IMR-90 (cell line): Measurements from ENCODE around the gene SLC25A22. TPM values are rescaled to one million over a fixed set of nuclear protein-coding genes. Genes with fewer than 3 reads are reported as not detected.

Experiments used
- ATAC-seq: fragments of 200-7000 bp; cut with Tn5 transposase; 2 replicates; pipeline ENCODE4 v1.9.1; 2020; ENCODE audit warnings: low read depth, mild to moderate bottlenecking, moderate library complexity
- BruUV-seq: library from RNA; stranded (reverse); fragments of 400-500 nt; replicated peaks from 2 replicates; lab custom pipeline; 2021; lab: Mats Ljungman, UMichigan
- CTCF ChIA-PET: fragments of 300-600 bp; formaldehyde crosslinking; extraction: SDS; loops from one replicate; lab custom pipeline; 2021; ENCODE audit warnings: antibody characterized with exemption; lab: Yijun Ruan, JAX
- POLR2A ChIA-PET: fragments of 300-600 bp; sonication (Branson Sonifier 250); formaldehyde crosslinking; loops from one replicate; lab custom pipeline; 2022; ENCODE audit warnings: antibody characterized with exemption; ENCODE audit not compliant: unreplicated experiment; lab: Charles Lee
- DNase-seq: peaks from one replicate; pipeline ENCODE4 v3.0.0; 2013
- H2AFZ ChIP-seq: replicated peaks from 2 replicates; pipeline ENCODE3; 2013; ENCODE audit warnings: low read length, mild to moderate bottlenecking; ENCODE audit not compliant: poor library complexity
- H2AK5ac ChIP-seq: 2 replicates; pipeline ENCODE4 v1.6.1; 2013; ENCODE audit warnings: low read depth, low read length, inconsistent platforms
- H2AK9ac ChIP-seq: replicated peaks from 2 replicates; pipeline ENCODE3; 2013; ENCODE audit warnings: mild to moderate bottlenecking, low read depth, low read length, moderate library complexity; ENCODE audit not compliant: poor library complexity
- H2BK120ac ChIP-seq: 2 replicates; pipeline ENCODE4 v1.6.1; 2013; ENCODE audit warnings: low read depth, low read length, inconsistent platforms
- H2BK15ac ChIP-seq: 3 replicates; pipeline ENCODE4 v1.6.1; 2013; ENCODE audit warnings: low read depth, low read length, inconsistent platforms
- H2BK20ac ChIP-seq: 2 replicates; pipeline ENCODE4 v1.6.1; 2013; ENCODE audit warnings: low read depth, mild to moderate bottlenecking, inconsistent platforms, low read length, moderate library complexity
- H2BK5ac ChIP-seq: 2 replicates; pipeline ENCODE4 v1.6.1; 2013; ENCODE audit warnings: mild to moderate bottlenecking, low read depth, low read length, inconsistent platforms; ENCODE audit not compliant: poor library complexity, severe bottlenecking
- H3K14ac ChIP-seq: replicated peaks from 2 replicates; pipeline ENCODE4 v1.6.1; 2013; ENCODE audit warnings: low read depth, low read length, inconsistent platforms
- H3K18ac ChIP-seq: 2 replicates; pipeline ENCODE4 v1.6.1; 2013; ENCODE audit warnings: low read depth, low read length, control low read depth
- H3K23ac ChIP-seq: 2 replicates; pipeline ENCODE4 v1.6.1; 2013; ENCODE audit warnings: low read depth, low read length, inconsistent platforms
- H3K27ac ChIP-seq: 2 replicates; pipeline ENCODE4 v1.5.1; 2013; ENCODE audit warnings: mild to moderate bottlenecking, control low read depth, low read length; ENCODE audit not compliant: insufficient read depth
- H3K27me3 ChIP-seq: 2 replicates; pipeline ENCODE4 v1.6.1; 2013; ENCODE audit warnings: low read length; ENCODE audit not compliant: control insufficient read depth, insufficient read depth
- H3K36me3 ChIP-seq: 2 replicates; pipeline ENCODE4 v1.6.1; 2013; ENCODE audit warnings: low read length, mixed read lengths; ENCODE audit not compliant: control insufficient read depth, insufficient read depth
- H3K4ac ChIP-seq: 2 replicates; pipeline ENCODE4 v1.6.1; 2013; ENCODE audit warnings: low read depth, low read length, inconsistent platforms
- H3K4me1 ChIP-seq: 2 replicates; pipeline ENCODE4 v1.6.1; 2013; ENCODE audit warnings: low read length, mixed read lengths; ENCODE audit not compliant: control insufficient read depth, insufficient read depth
- H3K4me2 ChIP-seq: 2 replicates; pipeline ENCODE4 v1.6.1; 2013; ENCODE audit warnings: low read depth, mild to moderate bottlenecking, control low read depth, low read length, moderate library complexity
- H3K4me3 ChIP-seq: 2 replicates; pipeline ENCODE4 v1.5.1; 2013; ENCODE audit warnings: low read depth, mild to moderate bottlenecking, control low read depth, low read length, moderate library complexity; ENCODE audit not compliant: insufficient read depth
- H3K56ac ChIP-seq: 2 replicates; pipeline ENCODE4 v1.6.1; 2013; ENCODE audit warnings: low read length, inconsistent platforms; ENCODE audit not compliant: insufficient read depth; ENCODE audit errors: extremely low read depth
- H3K79me1 ChIP-seq, 2 experiments: 2 replicates each; pipeline ENCODE4 v1.6.1; 2013; ENCODE audit warnings: low read length in 2 of 2, inconsistent platforms in 1 of 2, low read depth in 1 of 2
- H3K9ac ChIP-seq: 2 replicates; pipeline ENCODE4 v1.6.1; 2013; ENCODE audit warnings: low read depth, low read length, control low read depth
- H3K9me1 ChIP-seq: 2 replicates; pipeline ENCODE4 v1.6.1; 2013; ENCODE audit warnings: low read length, inconsistent platforms; ENCODE audit not compliant: insufficient read depth
- H3K9me3 ChIP-seq: 2 replicates; pipeline ENCODE4 v1.6.1; 2013; ENCODE audit warnings: low read length; ENCODE audit not compliant: control insufficient read depth, insufficient read depth
- H4K20me1 ChIP-seq: 2 replicates; pipeline ENCODE4 v1.6.1; 2013; ENCODE audit warnings: low read length, inconsistent platforms; ENCODE audit not compliant: insufficient read depth
- H4K5ac ChIP-seq: 2 replicates; pipeline ENCODE4 v1.6.1; 2013; ENCODE audit warnings: mild to moderate bottlenecking, low read depth, low read length, control low read depth
- H4K8ac ChIP-seq, 2 experiments: 2 replicates each; pipeline ENCODE4 v1.6.1; 2013; ENCODE audit warnings: low read depth in 2 of 2, low read length in 2 of 2, control low read depth in 1 of 2, inconsistent platforms in 1 of 2
- H4K91ac ChIP-seq: 2 replicates; pipeline ENCODE4 v1.6.1; 2013; ENCODE audit warnings: low read depth, low read length, inconsistent platforms; ENCODE audit not compliant: insufficient read depth
- BHLHE40 ChIP-seq: fragments of 150-350 bp; IDR thresholded peaks from 2 replicates; pipeline ENCODE4 v1.6.1; 2016; ENCODE audit warnings: mild to moderate bottlenecking, low read depth, low read length
- CEBPB ChIP-seq: IDR thresholded peaks from 2 replicates; pipeline ENCODE4 v1.6.1; 2012; ENCODE audit warnings: low read depth, low read length, improper control_type of control experiment
- CHD1 ChIP-seq: IDR thresholded peaks from 2 replicates; pipeline ENCODE4 v1.6.1; 2012; ENCODE audit warnings: low read depth, low read length, improper control_type of control experiment
- MAFK ChIP-seq: IDR thresholded peaks from 2 replicates; pipeline ENCODE4 v1.6.1; 2012; ENCODE audit warnings: low read depth, low read length, improper control_type of control experiment
- MAZ ChIP-seq: IDR thresholded peaks from 2 replicates; pipeline ENCODE4 v1.6.1; 2012; ENCODE audit warnings: low read depth, mild to moderate bottlenecking, low read length, improper control_type of control experiment, moderate library complexity, borderline replicate concordance
- MXI1 ChIP-seq: IDR thresholded peaks from 2 replicates; pipeline ENCODE4 v1.6.1; 2012; ENCODE audit warnings: low read depth, mild to moderate bottlenecking, low read length, moderate library complexity, borderline replicate concordance
- NFE2L2 ChIP-seq: fragments of 150-350 bp; IDR thresholded peaks from 2 replicates; pipeline ENCODE4 v1.6.1; 2016; ENCODE audit warnings: low read depth, mild to moderate bottlenecking, low read length
- POLR2A ChIP-seq: IDR thresholded peaks from 2 replicates; pipeline ENCODE4 v1.6.1; 2012; ENCODE audit warnings: mild to moderate bottlenecking, low read depth, low read length
- RAD21 ChIP-seq: IDR thresholded peaks from 2 replicates; pipeline ENCODE4 v1.6.1; 2012; ENCODE audit warnings: low read length, improper control_type of control experiment
- RCOR1 ChIP-seq: IDR thresholded peaks from 2 replicates; pipeline ENCODE4 v1.6.1; 2012; ENCODE audit warnings: mild to moderate bottlenecking, low read length, improper control_type of control experiment; ENCODE audit not compliant: insufficient replicate concordance
- RFX5 ChIP-seq: IDR thresholded peaks from 2 replicates; pipeline ENCODE4 v1.8.0; 2012; ENCODE audit warnings: low read depth, mild to moderate bottlenecking, low read length, moderate library complexity
- SMC3 ChIP-seq: fragments of 150-350 bp; IDR thresholded peaks from 2 replicates; pipeline ENCODE4 v1.6.1; 2016; ENCODE audit warnings: low read depth, mild to moderate bottlenecking, antibody characterized with exemption, low read length, moderate library complexity
- WGBS, 2 experiments: methylation state at CpG; one replicate each; pipeline versions ENCODE4 v1.1.5 to v1.1.7; 2013; ENCODE audit warnings: missing lambda C conversion rate in 2 of 2; ENCODE audit not compliant: insufficient read length in 1 of 2; ENCODE audit errors: extremely low coverage in 2 of 2; 5-methylcytosine and 5-hydroxymethylcytosine counted together
- dilution Hi-C: fragments of 300-500 bp; cut with HindIII; formaldehyde crosslinking; loops from one replicate; pipeline ENCODE4 v1.14.3; 2018; ENCODE audit warnings: low sequenced_read_pairs; ENCODE audit not compliant: unreplicated experiment
- in situ Hi-C: fragments of 300-500 bp; cut with MboI; formaldehyde crosslinking; loops from 3 replicates; pipeline ENCODE4 v1.14.3; 2019; ENCODE audit warnings: low sequenced_read_pairs, inconsistent platforms, mixed read lengths
- intact Hi-C: fragments of 100-400 bp; cut with micrococcal nuclease; formaldehyde crosslinking; loops from 2 replicates; pipeline ENCODE4 v1.10.0; 2022
- polyA plus RNA-seq, 3 experiments: library from polyadenylated mRNA; depleted of rRNA; stranded (reverse); fragments of >200 nt; gene quantifications; 2 replicates each; pipeline ENCODE4 v1.2.3, GENCODE V29; 2012; ENCODE audit warnings: low replicate concordance in 1 of 3
- total RNA-seq: library from RNA; depleted of rRNA; stranded (reverse); fragments of >200 nt; gene quantifications from 2 replicates; pipeline ENCODE4 v1.2.3, GENCODE V29; 2012
- TF ChIP-seq, protein P1 (sequence below): fragments of 150-350 bp; IDR thresholded peaks from 2 replicates; pipeline ENCODE4 v1.6.1; 2017; ENCODE audit warnings: mild to moderate bottlenecking, antibody characterized with exemption, low read length, low read depth
- TF ChIP-seq, protein P2 (sequence below): conservative IDR thresholded peaks from 2 replicates; pipeline ENCODE4 v1.5.1; 2012; ENCODE audit warnings: mild to moderate bottlenecking, low read depth, low read length, improper control_type of control experiment

SLC25A22 gene
- total and polyA plus RNA-seq, 2 of the 4 experiments (the other 2 are of a cell fraction), result 8.2 to 41.3 TPM

DNA sequence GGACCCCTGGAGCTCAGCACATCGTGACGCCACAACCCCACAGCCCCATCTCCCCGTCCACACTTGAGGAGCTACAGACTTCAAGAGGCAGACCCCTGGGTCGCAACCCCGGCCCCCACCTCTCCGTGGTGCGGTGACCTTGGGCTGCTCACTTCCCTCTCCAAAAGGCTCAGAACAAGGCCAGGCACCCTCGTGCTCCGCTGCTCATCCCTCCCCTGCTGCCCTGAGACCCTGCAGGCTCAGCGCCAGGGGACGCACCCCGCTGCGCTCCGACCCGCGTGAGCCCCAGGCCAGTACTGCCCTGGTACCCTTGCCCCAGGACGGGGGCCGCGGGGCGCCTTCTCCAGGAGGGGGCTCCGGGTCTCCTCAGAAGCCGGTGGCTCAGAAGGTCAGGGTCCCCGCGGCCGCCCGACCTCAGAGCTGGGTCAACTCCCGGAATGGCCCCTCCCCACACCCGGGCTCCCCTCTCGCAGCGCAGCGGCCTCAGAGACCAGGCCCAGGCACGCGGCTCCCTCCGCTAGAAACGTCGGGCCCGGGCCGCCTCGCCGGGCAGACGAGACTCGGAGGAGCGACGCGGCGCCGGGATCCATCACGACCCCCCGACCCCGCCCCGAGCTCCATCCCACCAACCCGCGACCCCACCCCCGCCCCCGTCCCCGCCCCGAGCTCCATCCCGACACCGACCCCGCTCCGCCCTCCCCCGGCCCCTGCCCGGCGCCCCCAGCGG, 21.4 kb downstream of the SLC25A22 start:
- H3K9me3 ChIP-seq, result no peaks in the 10 kb centered on the region
- dilution Hi-C loops, result no loop called here
- POLR2A ChIA-PET, result interaction anchor here (0.6 kb wide), 1 partner anchor 27 kb away, joined by 4 read pairs; no protein-coding TSS in a partner anchor
- no peak for TF ChIP-seq MAFK
- TF ChIP-seq CEBPB, result no peak
- no peak for TF ChIP-seq RFX5
- no peak for TF ChIP-seq RCOR1
- TF ChIP-seq, protein P1, sequence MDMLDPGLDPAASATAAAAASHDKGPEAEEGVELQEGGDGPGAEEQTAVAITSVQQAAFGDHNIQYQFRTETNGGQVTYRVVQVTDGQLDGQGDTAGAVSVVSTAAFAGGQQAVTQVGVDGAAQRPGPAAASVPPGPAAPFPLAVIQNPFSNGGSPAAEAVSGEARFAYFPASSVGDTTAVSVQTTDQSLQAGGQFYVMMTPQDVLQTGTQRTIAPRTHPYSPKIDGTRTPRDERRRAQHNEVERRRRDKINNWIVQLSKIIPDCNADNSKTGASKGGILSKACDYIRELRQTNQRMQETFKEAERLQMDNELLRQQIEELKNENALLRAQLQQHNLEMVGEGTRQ, result no peak
- TF ChIP-seq, protein P2, sequence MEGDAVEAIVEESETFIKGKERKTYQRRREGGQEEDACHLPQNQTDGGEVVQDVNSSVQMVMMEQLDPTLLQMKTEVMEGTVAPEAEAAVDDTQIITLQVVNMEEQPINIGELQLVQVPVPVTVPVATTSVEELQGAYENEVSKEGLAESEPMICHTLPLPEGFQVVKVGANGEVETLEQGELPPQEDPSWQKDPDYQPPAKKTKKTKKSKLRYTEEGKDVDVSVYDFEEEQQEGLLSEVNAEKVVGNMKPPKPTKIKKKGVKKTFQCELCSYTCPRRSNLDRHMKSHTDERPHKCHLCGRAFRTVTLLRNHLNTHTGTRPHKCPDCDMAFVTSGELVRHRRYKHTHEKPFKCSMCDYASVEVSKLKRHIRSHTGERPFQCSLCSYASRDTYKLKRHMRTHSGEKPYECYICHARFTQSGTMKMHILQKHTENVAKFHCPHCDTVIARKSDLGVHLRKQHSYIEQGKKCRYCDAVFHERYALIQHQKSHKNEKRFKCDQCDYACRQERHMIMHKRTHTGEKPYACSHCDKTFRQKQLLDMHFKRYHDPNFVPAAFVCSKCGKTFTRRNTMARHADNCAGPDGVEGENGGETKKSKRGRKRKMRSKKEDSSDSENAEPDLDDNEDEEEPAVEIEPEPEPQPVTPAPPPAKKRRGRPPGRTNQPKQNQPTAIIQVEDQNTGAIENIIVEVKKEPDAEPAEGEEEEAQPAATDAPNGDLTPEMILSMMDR, result no peak
- no peak for TF ChIP-seq MAZ
- no peak for TF ChIP-seq RAD21
- no peak for TF ChIP-seq BHLHE40
- no peak for TF ChIP-seq SMC3
- no peak for TF ChIP-seq NFE2L2
- no peak for TF ChIP-seq MXI1
- no peak for TF ChIP-seq POLR2A
- no peak for TF ChIP-seq CHD1

More for the DNA sequence above, 21.4 kb downstream of the SLC25A22 start:
- H2AFZ ChIP-seq, result peak overlapping the region; percentile 90
- peaks cover 13% of the 10 kb centered on the region for H3K4me1 ChIP-seq
- CTCF ChIA-PET, result no interaction called here
- peak overlapping the region; percentile 56 to 91; a peak in 3 of 4 replicates for H4K8ac ChIP-seq
- peaks cover 51% of the 10 kb centered on the region for H4K20me1 ChIP-seq
- H3K27ac ChIP-seq, result peak overlapping the region; percentile 96
- peak overlapping the region; percentile 77 for H3K14ac ChIP-seq
- H3K4me2 ChIP-seq, result peak overlapping the region; percentile 93
- H2AK5ac ChIP-seq, result peak overlapping the region; percentile 99
- H3K56ac ChIP-seq, result peak overlapping the region; percentile 41
- peak overlapping the region; percentile 100 for H2AK9ac ChIP-seq
- no TSS peak for BruUV-seq
- peaks cover 12 to 71% of the 10 kb centered on the region in 2 experiments for H3K79me1 ChIP-seq
- intact Hi-C loops, result no loop called here
- DNase-seq (no peak), ATAC-seq (peak; percentile 64)
- no peak overlapping the region; the same call in 1 of the 2 replicates for H3K18ac ChIP-seq
- peak overlapping the region; percentile 93 for H3K23ac ChIP-seq
- peak overlapping the region; percentile 91 for H3K4ac ChIP-seq
- H2BK120ac ChIP-seq, result no peak overlapping the region
- H2BK20ac ChIP-seq, result no peak overlapping the region
- no peaks in the 10 kb centered on the region for H3K27me3 ChIP-seq
- WGBS, 2 experiments, result 7% methylated on average over 5 of the region's 65 CpGs; no CpG with 5 or more reads in 1 of the 2 experiments
- peaks cover 31% of the 10 kb centered on the region for H3K36me3 ChIP-seq
- H4K5ac ChIP-seq, result peak overlapping the region; percentile 30; the same call in 1 of the 2 replicates
- peak overlapping the region; percentile 88 for H2BK5ac ChIP-seq
- H3K9ac ChIP-seq, result peak overlapping the region; percentile 99
- peak overlapping the region; percentile 91 for H4K91ac ChIP-seq
- in situ Hi-C loops, result no loop called here
- no peak overlapping the region; the same call in 2 of the 3 replicates for H2BK15ac ChIP-seq
- peaks cover 11% of the 10 kb centered on the region; the same call in 1 of the 2 replicates for H3K9me1 ChIP-seq
- H3K4me3 ChIP-seq, result peak overlapping the region; percentile 99
